GM12874 (cell line): Measurements from ENCODE around the gene SIM2.

Experiments used
- TF ChIP-seq, protein P1 (sequence below): IDR thresholded peaks from 2 replicates; pipeline ENCODE4 v1.5.1; 2011; ENCODE audit warnings: low read depth, mild to moderate bottlenecking, control low read depth, low read length, moderate library complexity; ENCODE audit not compliant: insufficient read depth

Gene SIM2

DNA sequence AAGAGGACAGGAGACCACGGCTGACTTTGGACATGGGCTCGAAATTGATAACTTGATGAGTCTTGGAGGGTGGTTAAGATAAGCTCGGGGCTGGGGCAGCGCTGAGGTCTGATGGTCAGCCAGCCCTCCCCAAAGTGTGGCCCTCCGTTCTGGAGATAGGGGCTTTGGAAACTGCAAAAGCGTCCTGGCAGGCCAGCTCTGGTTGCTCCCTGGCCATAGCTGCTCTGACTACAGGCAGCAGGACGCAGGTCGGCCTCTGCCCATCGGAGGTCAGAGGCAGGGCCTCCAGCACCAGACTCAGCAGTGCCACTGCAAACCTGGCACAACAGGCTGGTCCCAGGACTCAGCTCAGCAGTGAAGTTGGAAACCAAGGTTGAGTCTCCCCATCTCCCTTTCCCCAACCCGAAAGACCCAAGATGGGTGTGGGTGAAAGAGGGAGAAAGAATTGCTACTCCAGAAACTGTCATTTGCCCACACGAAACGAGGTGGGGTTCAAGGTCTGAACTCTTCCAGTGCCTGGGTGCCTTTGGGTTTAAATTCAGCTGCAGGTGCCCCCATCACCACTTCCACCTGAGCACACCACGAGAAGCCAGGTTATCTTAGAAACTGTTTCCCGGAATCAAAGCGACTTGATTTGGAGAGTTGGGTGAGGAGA lies 4.8 kb downstream of the SIM2 start:
- TF ChIP-seq, protein P1, sequence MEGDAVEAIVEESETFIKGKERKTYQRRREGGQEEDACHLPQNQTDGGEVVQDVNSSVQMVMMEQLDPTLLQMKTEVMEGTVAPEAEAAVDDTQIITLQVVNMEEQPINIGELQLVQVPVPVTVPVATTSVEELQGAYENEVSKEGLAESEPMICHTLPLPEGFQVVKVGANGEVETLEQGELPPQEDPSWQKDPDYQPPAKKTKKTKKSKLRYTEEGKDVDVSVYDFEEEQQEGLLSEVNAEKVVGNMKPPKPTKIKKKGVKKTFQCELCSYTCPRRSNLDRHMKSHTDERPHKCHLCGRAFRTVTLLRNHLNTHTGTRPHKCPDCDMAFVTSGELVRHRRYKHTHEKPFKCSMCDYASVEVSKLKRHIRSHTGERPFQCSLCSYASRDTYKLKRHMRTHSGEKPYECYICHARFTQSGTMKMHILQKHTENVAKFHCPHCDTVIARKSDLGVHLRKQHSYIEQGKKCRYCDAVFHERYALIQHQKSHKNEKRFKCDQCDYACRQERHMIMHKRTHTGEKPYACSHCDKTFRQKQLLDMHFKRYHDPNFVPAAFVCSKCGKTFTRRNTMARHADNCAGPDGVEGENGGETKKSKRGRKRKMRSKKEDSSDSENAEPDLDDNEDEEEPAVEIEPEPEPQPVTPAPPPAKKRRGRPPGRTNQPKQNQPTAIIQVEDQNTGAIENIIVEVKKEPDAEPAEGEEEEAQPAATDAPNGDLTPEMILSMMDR = no peak

DNA sequence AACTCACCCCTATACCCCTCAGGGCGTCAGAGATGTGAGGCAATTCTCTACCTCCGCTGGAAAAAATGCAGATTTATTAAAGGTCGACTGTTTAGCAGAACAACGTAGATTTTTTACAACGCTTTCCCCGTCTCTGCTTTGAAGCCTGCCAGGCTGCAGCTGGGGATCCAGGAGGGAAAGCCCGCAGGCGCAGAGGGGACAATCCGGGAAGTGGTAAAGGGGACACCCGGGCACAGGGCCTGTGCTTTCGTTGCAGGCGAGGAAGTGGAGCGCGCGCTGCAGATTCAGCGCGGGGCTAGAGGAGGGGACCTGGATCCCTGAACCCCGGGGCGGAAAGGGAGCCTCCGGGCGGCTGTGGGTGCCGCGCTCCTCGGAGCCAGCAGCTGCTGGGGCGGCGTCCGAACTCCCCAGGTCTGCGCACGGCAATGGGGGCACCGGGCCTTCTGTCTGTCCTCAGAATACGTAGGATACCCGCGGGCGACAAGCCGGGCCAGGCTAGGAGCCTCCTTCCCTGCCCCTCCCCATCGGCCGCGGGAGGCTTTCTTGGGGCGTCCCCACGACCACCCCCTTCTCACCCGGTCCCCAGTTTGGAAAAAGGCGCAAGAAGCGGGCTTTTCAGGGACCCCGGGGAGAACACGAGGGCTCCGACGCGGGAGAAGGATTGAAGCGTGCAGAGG lies 5.5 kb downstream of the SIM2 start:
- TF ChIP-seq, protein P1 = no peak

DNA sequence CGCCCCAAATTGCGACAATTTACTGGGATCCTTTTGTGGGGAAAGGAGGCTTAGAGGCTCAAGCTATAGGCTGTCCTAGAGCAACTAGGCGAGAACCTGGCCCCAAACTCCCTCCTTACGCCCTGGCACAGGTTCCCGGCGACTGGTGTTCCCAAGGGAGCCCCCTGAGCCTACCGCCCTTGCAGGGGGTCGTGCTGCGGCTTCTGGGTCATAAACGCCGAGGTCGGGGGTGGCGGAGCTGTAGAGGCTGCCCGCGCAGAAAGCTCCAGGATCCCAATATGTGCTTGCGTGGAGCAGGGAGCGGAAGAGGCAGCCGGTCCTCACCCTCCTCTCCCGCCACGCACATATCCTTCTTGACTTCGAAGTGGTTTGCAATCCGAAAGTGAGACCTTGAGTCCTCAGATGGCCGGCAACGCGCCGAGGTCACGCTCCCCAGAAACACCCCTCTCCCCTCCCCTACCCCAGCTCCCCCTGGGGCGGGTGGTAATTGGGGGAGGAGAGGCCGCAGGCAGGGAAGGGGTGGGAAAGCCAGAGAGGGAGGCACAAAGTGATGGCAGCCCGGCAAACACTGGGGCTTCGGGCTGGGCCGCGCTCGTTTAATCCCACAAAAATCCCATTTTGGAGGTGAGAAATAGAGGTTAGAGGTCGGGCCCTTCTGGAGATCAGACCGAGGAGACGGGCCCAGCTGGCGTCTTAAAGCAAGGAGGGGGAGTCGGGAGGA lies 6.2 kb downstream of the SIM2 start:
- TF ChIP-seq, protein P1 = no peak

DNA sequence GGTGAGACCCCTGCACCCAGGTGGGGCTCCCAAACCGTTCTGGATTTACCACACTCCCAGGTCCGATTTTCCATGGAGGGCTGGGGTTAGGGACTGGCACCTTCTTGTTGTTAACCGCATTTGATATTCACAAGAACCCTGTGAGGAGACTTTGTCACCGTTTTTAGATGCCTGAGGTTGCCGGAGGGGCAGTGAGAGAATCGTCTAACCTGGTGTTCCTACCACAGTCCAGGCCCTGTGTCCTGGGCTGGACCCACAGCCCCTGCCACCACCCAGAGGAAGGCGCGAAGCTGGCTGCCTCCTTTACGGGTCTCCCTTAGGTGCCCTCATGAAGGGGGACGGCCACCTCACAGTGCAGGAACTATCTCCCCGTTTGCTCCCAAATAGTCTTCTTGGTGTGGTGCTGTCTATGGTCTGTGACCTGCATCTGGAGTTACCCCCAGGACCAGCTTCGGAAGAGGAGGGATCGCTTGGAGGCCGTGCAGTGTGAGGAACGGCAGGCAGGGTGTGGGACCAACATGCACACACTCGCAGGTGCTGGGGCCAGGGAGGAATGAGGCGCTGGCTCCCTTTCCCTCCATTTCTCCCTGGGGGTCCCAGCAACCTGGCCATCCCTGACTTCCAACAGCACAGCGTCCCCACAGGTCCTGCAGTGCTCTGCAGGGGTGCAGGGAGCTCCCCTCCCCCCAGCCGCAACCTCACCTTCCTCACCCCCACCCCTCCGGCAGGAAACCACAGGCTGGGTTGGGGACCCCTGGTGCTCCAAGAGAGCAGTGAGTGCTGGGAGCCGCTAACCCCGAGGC lies 7.0 kb downstream of the SIM2 start:
- TF ChIP-seq, protein P1 = no peak

DNA sequence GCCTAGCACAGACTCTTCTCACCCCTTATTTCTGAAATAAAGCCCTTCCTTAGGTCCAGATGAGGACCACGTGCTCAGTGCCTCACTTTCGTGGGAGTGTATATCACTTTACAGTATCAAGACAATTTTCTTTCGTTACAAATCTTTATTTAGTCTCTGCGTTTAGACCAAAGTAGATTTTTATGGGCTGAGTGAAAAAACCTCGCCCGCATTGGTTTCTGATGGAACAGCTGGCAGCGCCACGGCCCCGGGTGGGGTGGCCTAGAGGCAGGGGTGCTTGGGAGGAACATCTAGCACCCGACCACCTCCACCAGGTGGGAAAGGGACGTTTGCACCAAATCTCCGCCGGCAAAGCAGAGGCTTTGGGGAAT lies 7.6 kb downstream of the SIM2 start:
- TF ChIP-seq, protein P1 = no peak

DNA sequence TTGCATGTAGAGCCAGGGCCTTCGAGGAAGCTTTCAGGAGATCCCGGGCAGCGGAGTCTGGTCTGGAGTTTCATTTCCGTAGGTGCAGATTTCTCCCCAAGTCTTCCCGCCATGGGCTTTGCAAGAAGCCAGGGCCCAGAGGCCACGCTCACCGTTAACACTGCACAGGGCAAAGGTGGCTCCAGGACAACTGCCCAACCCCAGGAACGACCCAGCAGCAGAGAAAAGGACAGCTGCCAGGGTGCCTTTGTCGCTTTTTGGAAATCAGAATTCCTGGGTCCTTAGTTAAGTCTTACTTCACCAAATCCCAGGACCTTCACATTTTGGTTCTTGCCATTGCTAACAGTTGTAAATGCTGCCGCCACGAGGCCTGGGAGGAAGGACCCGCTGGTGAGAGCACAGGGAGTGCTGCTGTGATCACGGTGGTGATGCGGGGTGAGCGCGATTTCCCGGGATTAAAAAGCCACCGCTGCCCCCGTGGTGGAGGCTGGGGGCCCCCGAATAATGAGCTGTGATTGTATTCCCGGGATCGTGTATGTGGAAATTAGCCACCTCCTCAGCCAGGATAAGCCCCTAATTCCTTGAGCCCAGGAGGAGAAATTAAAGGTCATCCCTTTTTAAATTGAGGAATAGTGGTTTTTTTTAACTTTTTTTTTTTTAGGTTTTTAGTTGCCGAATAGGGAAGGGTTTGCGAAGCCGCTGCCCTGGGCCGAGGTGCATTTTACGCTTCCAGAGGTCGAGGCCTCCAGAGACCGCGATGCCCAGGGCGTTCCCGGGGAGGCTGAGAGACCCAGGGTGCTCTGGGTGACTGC lies 8.2 kb downstream of the SIM2 start:
- TF ChIP-seq, protein P1 = no peak
